SK-N-MC (cell line): ENCODE data around the gene TMEM236.
A peak's percentile ranks its signal among the peaks of the same experiment; 100 is the strongest.

Experiments
- DNase-seq: peaks from one replicate; pipeline ENCODE4 v3.0.0-alpha.2; 2011; ENCODE audit warnings: low read depth, low spot score
- H3K27ac ChIP-seq: fragments of 200-600 bp; sonication (generic); 2 replicates; pipeline ENCODE4 v1.5.1; 2016; ENCODE audit warnings: mixed run types
- H3K36me3 ChIP-seq: fragments of 200-600 bp; sonication (generic); 2 replicates; pipeline ENCODE4 v1.6.1; 2017; ENCODE audit warnings: antibody characterized with exemption, low read length, mixed read lengths; ENCODE audit not compliant: insufficient read depth
- H3K4me3 ChIP-seq: fragments of 200-600 bp; sonication (generic); 2 replicates; pipeline ENCODE4 v1.5.1; 2016
- H3K9ac ChIP-seq: fragments of 200-600 bp; sonication (generic); 2 replicates; pipeline ENCODE4 v1.8.0; 2017; ENCODE audit warnings: mixed run types, mixed read lengths; ENCODE audit not compliant: insufficient read length
- H3K9me3 ChIP-seq: fragments of 200-600 bp; sonication (generic); 2 replicates; pipeline ENCODE4 v1.6.1; 2017; ENCODE audit warnings: low read depth, mild to moderate bottlenecking, antibody characterized with exemption, low read length, moderate library complexity, mixed read lengths
- EZH2 ChIP-seq: fragments of 200-600 bp; sonication (generic); IDR thresholded peaks from one replicate; pipeline ENCODE4 v1.6.1; 2017; ENCODE audit warnings: antibody characterized with exemption
- FOXP2 ChIP-seq: optimal IDR thresholded peaks from 2 replicates; pipeline ENCODE3; 2011; ENCODE audit warnings: mild to moderate bottlenecking, moderate library complexity; ENCODE audit not compliant: insufficient read depth; ENCODE audit errors: extremely low read length, control extremely low read depth
- POLR2AphosphoS5 ChIP-seq: IDR thresholded peaks from 2 replicates; pipeline ENCODE4 v1.6.1; 2012; ENCODE audit warnings: mild to moderate bottlenecking, low read depth, low read length, borderline replicate concordance

The TMEM236 gene

GRCh38 chr10:17737027-17737965 is 14.7 kb upstream of the TMEM236 start:
- DNase-seq, result peak; percentile 10
- Histone ChIP-seq H3K9me3 (no peaks in the 10 kb centered on the region), H3K36me3 (no peaks in the 10 kb centered on the region), H3K27ac (no peak overlapping the region), H3K4me3 (no peak overlapping the region), H3K9ac (no peak overlapping the region)
- TF ChIP-seq EZH2 (no peak), FOXP2 (no peak), POLR2AphosphoS5 (no peak)

GRCh38 chr10:17740668-17741067 is 11.3 kb upstream of the TMEM236 start:
- Histone ChIP-seq H3K36me3 (no peaks in the 10 kb centered on the region), H3K9me3 (no peaks in the 10 kb centered on the region), H3K9ac (no peak overlapping the region), H3K4me3 (no peak overlapping the region), H3K27ac (no peak overlapping the region)
- TF ChIP-seq EZH2 (no peak), POLR2AphosphoS5 (no peak), FOXP2 (no peak)
- DNase-seq, result no peak

DNA sequence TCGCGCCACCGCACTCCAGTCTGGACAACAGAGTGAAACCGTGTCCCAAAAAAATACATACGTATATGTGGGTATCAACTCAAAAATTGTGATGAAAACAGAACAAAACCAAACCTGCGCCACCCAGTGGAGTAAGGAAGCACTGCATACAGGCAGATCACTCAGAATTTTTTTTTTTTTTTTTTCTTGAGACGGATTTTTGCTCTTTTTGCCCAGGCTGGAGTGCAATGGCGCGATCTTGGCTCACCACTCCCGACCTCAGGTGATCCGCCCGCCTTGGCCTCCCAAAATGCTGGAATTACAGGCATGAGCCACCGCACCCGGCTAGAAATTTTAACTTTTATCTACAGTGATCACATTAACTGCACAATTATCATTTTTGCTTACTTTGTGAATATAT is 9.1 kb upstream of the TMEM236 start:
- H3K36me3 ChIP-seq, result no peaks in the 10 kb centered on the region
- H3K9ac ChIP-seq, result no peak overlapping the region
- H3K27ac ChIP-seq, result no peak overlapping the region

GRCh38 chr10:17743437-17743836 is 8.6 kb upstream of the TMEM236 start:
- TF ChIP-seq POLR2AphosphoS5 (no peak), EZH2 (no peak), FOXP2 (no peak)
- no peaks in the 10 kb centered on the region for H3K9me3 ChIP-seq
- no peaks in the 10 kb centered on the region for H3K36me3 ChIP-seq
- no peak overlapping the region for H3K9ac ChIP-seq
- no peak overlapping the region for H3K27ac ChIP-seq
- DNase-seq, result no peak
- no peak overlapping the region for H3K4me3 ChIP-seq

More for the DNA sequence above, 9.1 kb upstream of the TMEM236 start:
- Histone ChIP-seq H3K9me3 (no peaks in the 10 kb centered on the region), H3K4me3 (no peak overlapping the region)
- DNase-seq, result no peak
- no peak for TF ChIP-seq FOXP2
- TF ChIP-seq POLR2AphosphoS5, result no peak
- no peak for TF ChIP-seq EZH2

DNA sequence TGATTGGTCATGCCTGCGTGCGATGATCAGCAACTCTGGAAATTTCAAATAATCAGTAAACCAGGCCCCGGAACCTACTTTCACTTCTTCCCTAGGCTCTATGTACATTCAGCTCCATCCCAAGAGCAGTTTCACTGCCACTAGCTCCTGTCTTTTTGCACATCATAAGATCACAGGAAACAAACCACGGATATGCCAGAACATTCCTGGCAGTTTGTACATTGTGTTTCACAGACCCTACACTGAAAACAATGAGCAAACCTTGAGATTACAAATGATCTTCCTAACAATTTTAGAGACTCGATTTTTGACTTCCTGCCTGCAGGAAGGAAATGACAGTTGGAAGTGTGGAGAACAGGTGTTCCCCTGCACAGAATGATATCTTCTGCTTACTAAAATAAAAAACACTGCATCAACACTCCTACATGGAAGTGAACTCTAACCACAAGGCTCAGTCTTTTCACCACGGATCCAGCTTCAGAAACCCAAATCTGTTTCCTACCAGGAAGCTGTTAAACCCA is 7.6 kb upstream of the TMEM236 start:
- H3K4me3 ChIP-seq, result no peak overlapping the region
- no peaks in the 10 kb centered on the region for H3K36me3 ChIP-seq
- no peak overlapping the region for H3K9ac ChIP-seq
- no peak for DNase-seq
- H3K9me3 ChIP-seq, result no peaks in the 10 kb centered on the region
- H3K27ac ChIP-seq, result no peak overlapping the region
- TF ChIP-seq EZH2 (no peak), POLR2AphosphoS5 (no peak), FOXP2 (no peak)

DNA sequence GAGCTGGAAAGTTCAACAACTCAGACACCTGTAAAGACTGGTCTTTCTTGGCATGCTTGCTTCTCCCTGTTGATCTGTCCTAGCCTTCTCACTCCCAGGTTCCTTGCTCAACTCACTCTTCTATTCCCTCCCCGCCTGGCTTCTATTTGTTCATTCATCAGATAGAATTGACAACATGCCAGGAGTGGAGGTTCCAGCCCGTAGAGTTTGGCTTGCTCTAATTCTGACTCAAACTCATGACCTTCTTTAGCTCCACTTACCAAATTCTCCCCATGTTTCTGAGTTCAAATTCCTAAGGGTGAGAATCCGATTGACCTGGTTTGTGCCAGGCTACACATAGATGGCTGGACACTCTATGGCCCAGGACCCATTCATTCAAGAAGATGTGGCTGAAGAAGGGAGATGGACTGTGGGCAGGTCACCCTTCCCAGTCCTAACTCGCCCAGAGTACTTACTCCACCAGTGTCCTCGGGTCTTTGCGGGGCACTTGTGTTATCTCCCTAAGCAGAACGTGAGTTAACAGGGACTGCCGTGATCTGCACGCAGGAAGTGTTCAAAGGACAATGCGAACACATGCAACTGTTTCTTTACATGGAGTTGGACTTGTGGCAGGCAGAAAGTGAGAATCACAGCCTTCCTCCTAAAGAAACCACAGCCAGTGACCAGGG is 4.0 kb upstream of the TMEM236 start:
- no peak overlapping the region for H3K9ac ChIP-seq
- H3K27ac ChIP-seq, result no peak overlapping the region
- no peak for DNase-seq
- no peaks in the 10 kb centered on the region for H3K36me3 ChIP-seq
- no peaks in the 10 kb centered on the region for H3K9me3 ChIP-seq
- H3K4me3 ChIP-seq, result no peak overlapping the region
- no peak for TF ChIP-seq EZH2
- no peak for TF ChIP-seq POLR2AphosphoS5
- TF ChIP-seq FOXP2, result no peak

DNA sequence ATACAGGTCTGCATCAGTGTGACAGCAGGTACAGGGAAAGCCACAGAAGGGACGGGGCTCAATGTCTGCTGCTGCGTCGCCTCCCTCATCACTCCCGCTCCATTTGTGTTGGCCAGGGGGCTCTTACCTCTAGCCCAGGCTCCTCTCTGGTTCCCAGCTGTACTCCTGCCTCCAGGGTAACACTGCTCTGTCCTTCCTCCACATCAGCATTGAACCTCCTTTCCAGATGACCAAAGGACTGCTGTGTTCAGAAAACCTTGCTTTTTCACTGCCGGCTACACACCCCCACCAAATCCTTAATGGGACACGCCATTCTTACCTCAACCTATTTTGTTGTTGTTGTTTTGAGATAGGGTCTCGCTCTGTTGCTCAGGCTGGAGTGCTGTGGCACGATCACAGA is 2.1 kb upstream of the TMEM236 start:
- no peak for DNase-seq
- TF ChIP-seq POLR2AphosphoS5 (no peak), FOXP2 (no peak), EZH2 (no peak)
- H3K27ac ChIP-seq, result no peak overlapping the region
- no peak overlapping the region for H3K9ac ChIP-seq
- H3K4me3 ChIP-seq, result no peak overlapping the region
- H3K9me3 ChIP-seq, result no peaks in the 10 kb centered on the region
- H3K36me3 ChIP-seq, result no peaks in the 10 kb centered on the region

GRCh38 chr10:17756557-17757217 is 4.7 kb downstream of the TMEM236 start:
- TF ChIP-seq POLR2AphosphoS5 (no peak), FOXP2 (no peak), EZH2 (no peak)
- H3K9ac ChIP-seq, result no peak overlapping the region
- H3K9me3 ChIP-seq, result no peaks in the 10 kb centered on the region
- no peak for DNase-seq
- no peak overlapping the region for H3K4me3 ChIP-seq
- no peak overlapping the region for H3K27ac ChIP-seq
- H3K36me3 ChIP-seq, result no peaks in the 10 kb centered on the region
